WTC11 (cell line): ENCODE results near the gene NFATC3. TPM values are rescaled to one million over a fixed set of nuclear protein-coding genes. Genes with fewer than 3 reads are reported as not detected.

Experiments used
- ATAC-seq: fragments of 200-7000 bp; cut with Tn5 transposase; 2 replicates; pipeline ENCODE4 v1.10.0; 2021; ENCODE audit warnings: mild to moderate bottlenecking, moderate library complexity
- CTCF ChIA-PET: fragments of 300-600 bp; sonication (Branson Sonifier 250); formaldehyde crosslinking; loops from one replicate; lab custom pipeline; 2021; ENCODE audit warnings: antibody characterized with exemption; lab: Charles Lee
- POLR2A ChIA-PET: fragments of 350-600 bp; sonication (Branson Sonifier 250); formaldehyde crosslinking; loops from one replicate; lab custom pipeline; 2021; ENCODE audit warnings: antibody characterized with exemption; lab: Charles Lee
- DNase-seq: peaks from one replicate; pipeline ENCODE4 v3.0.0; 2021; ENCODE audit warnings: low spot score
- H3K27ac Mint-ChIP-seq: 2 replicates; pipeline ENCODE4 v1.8.0; 2021; ENCODE audit warnings: mixed read lengths
- H3K27me3 Mint-ChIP-seq: 2 replicates; pipeline ENCODE4 v1.8.0; 2021; ENCODE audit warnings: low read depth, mild to moderate bottlenecking, moderate library complexity, mixed read lengths
- H3K36me3 Mint-ChIP-seq: 2 replicates; pipeline ENCODE4 v1.8.0; 2021; ENCODE audit warnings: mixed read lengths
- H3K4me1 Mint-ChIP-seq: 2 replicates; pipeline ENCODE4 v1.8.0; 2022; ENCODE audit warnings: mixed read lengths
- H3K4me3 Mint-ChIP-seq: 2 replicates; pipeline ENCODE4 v1.8.0; 2021; ENCODE audit warnings: mild to moderate bottlenecking, moderate library complexity, mixed read lengths
- H3K9me3 Mint-ChIP-seq: 2 replicates; pipeline ENCODE4 v1.8.0; 2021; ENCODE audit warnings: mixed read lengths
- ESRRA ChIP-seq: sonication (generic); formaldehyde crosslinking; IDR thresholded peaks from 2 replicates; pipeline ENCODE4 v1.8.1; 2022; ENCODE audit warnings: mild to moderate bottlenecking, missing genetic modification reagents, borderline replicate concordance
- FOXK1 ChIP-seq: sonication (generic); formaldehyde crosslinking; IDR thresholded peaks from 2 replicates; pipeline ENCODE4 v1.8.0; 2022; ENCODE audit warnings: mild to moderate bottlenecking, moderate library complexity, missing genetic modification reagents
- GABPB1 ChIP-seq: sonication (generic); formaldehyde crosslinking; IDR thresholded peaks from 2 replicates; pipeline ENCODE4 v1.8.1; 2023; ENCODE audit warnings: mild to moderate bottlenecking, missing genetic modification reagents
- JUN ChIP-seq: sonication (generic); formaldehyde crosslinking; IDR thresholded peaks from 2 replicates; pipeline ENCODE4 v1.8.0; 2023; ENCODE audit warnings: mild to moderate bottlenecking, missing genetic modification reagents
- RELA ChIP-seq: sonication (generic); formaldehyde crosslinking; IDR thresholded peaks from 2 replicates; pipeline ENCODE4 v1.8.1; 2022; ENCODE audit warnings: missing genetic modification reagents, mild to moderate bottlenecking, borderline replicate concordance
- TP53 ChIP-seq: sonication (generic); formaldehyde crosslinking; IDR thresholded peaks from 2 replicates; pipeline ENCODE4 v1.8.1; 2023; ENCODE audit warnings: mild to moderate bottlenecking, missing genetic modification reagents
- ZNF138 ChIP-seq: sonication (generic); formaldehyde crosslinking; conservative IDR thresholded peaks from 2 replicates; pipeline ENCODE4 v1.8.1; 2022; ENCODE audit warnings: mild to moderate bottlenecking, moderate library complexity, missing genetic modification reagents
- ZNF219 ChIP-seq: sonication (generic); formaldehyde crosslinking; IDR thresholded peaks from 2 replicates; pipeline ENCODE4 v1.8.0; 2023; ENCODE audit warnings: missing genetic modification reagents, mild to moderate bottlenecking, borderline replicate concordance
- ZNF263 ChIP-seq: sonication (generic); formaldehyde crosslinking; IDR thresholded peaks from 2 replicates; pipeline ENCODE4 v1.8.1; 2022; ENCODE audit warnings: low read depth, mild to moderate bottlenecking, moderate library complexity, missing genetic modification reagents
- ZNF317 ChIP-seq: sonication (generic); formaldehyde crosslinking; IDR thresholded peaks from 2 replicates; pipeline ENCODE4 v1.8.1; 2023; ENCODE audit warnings: low read depth, mild to moderate bottlenecking, moderate library complexity, missing genetic modification reagents, borderline replicate concordance
- ZNF423 ChIP-seq: fragments of 250-450 bp; sonication (Bioruptor Pico); IDR thresholded peaks from 2 replicates; pipeline ENCODE4 v2.1.2; 2022; ENCODE audit warnings: mild to moderate bottlenecking, moderate library complexity
- total RNA-seq: library from RNA; stranded (reverse); gene quantifications from 3 replicates; pipeline ENCODE4 v1.2.3, GENCODE V29; 2021
- TF ChIP-seq, protein P1 (sequence below): sonication (generic); formaldehyde crosslinking; IDR thresholded peaks from 2 replicates; pipeline ENCODE4 v1.8.1; 2023; ENCODE audit warnings: mild to moderate bottlenecking, missing genetic modification reagents, borderline replicate concordance
- TF ChIP-seq, protein P2 (sequence below): sonication (generic); formaldehyde crosslinking; IDR thresholded peaks from 2 replicates; pipeline ENCODE4 v1.8.1; 2023; ENCODE audit warnings: mild to moderate bottlenecking, missing genetic modification reagents, moderate library complexity
- TF ChIP-seq, protein P3 (sequence below): sonication (generic); formaldehyde crosslinking; IDR thresholded peaks from 2 replicates; pipeline ENCODE4 v1.8.1; 2022; ENCODE audit warnings: low read depth, mild to moderate bottlenecking, moderate library complexity, missing genetic modification reagents, borderline replicate concordance
- TF ChIP-seq, protein P4 (sequence below): fragments of 250-450 bp; sonication (Bioruptor Pico); IDR thresholded peaks from 2 replicates; pipeline ENCODE4 v1.8.0; 2021; ENCODE audit warnings: mild to moderate bottlenecking
- TF ChIP-seq, protein P5 (sequence below): sonication (generic); formaldehyde crosslinking; IDR thresholded peaks from 2 replicates; pipeline ENCODE4 v1.8.1; 2023; ENCODE audit warnings: mild to moderate bottlenecking, missing genetic modification reagents, moderate library complexity
- TF ChIP-seq, protein P6 (sequence below): fragments of 200-600 bp; IDR thresholded peaks from 2 replicates; pipeline ENCODE4 v1.8.0; 2022; ENCODE audit warnings: antibody characterized with exemption
- TF ChIP-seq, protein P7 (sequence below): sonication (generic); formaldehyde crosslinking; IDR thresholded peaks from 2 replicates; pipeline ENCODE4 v1.8.0; 2023; ENCODE audit warnings: missing genetic modification reagents
- TF ChIP-seq, protein P8 (sequence below): sonication (generic); formaldehyde crosslinking; IDR thresholded peaks from 2 replicates; pipeline ENCODE4 v1.8.0; 2023; ENCODE audit warnings: mild to moderate bottlenecking, missing genetic modification reagents
- TF ChIP-seq, protein P9 (sequence below): fragments of 250-450 bp; sonication (Bioruptor Pico); conservative IDR thresholded peaks from 2 replicates; pipeline ENCODE4 v1.9.0; 2021; ENCODE audit warnings: mild to moderate bottlenecking

Gene NFATC3
- total RNA-seq, 1 experiment from 2014 or later = 34.6 TPM

DNA sequence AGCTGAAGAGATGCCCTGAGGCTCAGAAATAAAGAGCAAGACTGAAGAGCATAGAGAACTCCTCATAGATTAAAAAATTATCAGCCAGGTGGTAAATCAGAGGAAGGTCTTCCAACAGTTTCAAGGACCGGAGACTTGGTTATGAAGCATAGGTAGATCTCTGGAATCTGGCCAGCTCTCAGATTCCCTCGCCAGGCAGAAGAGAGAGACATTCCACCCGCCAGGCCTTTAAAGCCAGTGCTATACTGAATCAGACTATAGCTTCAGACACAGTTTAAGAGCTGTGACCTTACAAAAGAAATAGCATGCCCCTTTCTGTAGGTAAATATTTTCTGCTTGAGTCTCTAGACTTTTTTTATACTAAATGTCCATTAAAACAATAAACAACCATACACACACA, 70.3 kb downstream of the NFATC3 start:
- Mint-ChIP-seq H3K27ac (no peak overlapping the region), H3K4me1 (no peaks in the 10 kb centered on the region), H3K27me3 (no peaks in the 10 kb centered on the region), H3K4me3 (no peak overlapping the region), H3K36me3 (peaks cover 10% of the 10 kb centered on the region), H3K9me3 (no peaks in the 10 kb centered on the region)
- DNase-seq = no peak
- ChIA-PET POLR2A (no interaction called here), CTCF (interaction anchor here (0.5 kb wide), 1 partner anchor 36 kb away, joined by 4 read pairs; no protein-coding TSS in a partner anchor)
- ATAC-seq = no peak
- TF ChIP-seq, protein P1, sequence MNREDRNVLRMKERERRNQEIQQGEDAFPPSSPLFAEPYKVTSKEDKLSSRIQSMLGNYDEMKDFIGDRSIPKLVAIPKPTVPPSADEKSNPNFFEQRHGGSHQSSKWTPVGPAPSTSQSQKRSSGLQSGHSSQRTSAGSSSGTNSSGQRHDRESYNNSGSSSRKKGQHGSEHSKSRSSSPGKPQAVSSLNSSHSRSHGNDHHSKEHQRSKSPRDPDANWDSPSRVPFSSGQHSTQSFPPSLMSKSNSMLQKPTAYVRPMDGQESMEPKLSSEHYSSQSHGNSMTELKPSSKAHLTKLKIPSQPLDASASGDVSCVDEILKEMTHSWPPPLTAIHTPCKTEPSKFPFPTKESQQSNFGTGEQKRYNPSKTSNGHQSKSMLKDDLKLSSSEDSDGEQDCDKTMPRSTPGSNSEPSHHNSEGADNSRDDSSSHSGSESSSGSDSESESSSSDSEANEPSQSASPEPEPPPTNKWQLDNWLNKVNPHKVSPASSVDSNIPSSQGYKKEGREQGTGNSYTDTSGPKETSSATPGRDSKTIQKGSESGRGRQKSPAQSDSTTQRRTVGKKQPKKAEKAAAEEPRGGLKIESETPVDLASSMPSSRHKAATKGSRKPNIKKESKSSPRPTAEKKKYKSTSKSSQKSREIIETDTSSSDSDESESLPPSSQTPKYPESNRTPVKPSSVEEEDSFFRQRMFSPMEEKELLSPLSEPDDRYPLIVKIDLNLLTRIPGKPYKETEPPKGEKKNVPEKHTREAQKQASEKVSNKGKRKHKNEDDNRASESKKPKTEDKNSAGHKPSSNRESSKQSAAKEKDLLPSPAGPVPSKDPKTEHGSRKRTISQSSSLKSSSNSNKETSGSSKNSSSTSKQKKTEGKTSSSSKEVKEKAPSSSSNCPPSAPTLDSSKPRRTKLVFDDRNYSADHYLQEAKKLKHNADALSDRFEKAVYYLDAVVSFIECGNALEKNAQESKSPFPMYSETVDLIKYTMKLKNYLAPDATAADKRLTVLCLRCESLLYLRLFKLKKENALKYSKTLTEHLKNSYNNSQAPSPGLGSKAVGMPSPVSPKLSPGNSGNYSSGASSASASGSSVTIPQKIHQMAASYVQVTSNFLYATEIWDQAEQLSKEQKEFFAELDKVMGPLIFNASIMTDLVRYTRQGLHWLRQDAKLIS = no peak
- TF ChIP-seq, protein P2, sequence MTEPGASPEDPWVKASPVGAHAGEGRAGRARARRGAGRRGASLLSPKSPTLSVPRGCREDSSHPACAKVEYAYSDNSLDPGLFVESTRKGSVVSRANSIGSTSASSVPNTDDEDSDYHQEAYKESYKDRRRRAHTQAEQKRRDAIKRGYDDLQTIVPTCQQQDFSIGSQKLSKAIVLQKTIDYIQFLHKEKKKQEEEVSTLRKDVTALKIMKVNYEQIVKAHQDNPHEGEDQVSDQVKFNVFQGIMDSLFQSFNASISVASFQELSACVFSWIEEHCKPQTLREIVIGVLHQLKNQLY (CRISPR knock-in tag) = no peak
- TF ChIP-seq ZNF317 (no peak), ZNF138 (no peak), ZNF423 (CRISPR knock-in tag) (no peak)
- TF ChIP-seq, protein P3, sequence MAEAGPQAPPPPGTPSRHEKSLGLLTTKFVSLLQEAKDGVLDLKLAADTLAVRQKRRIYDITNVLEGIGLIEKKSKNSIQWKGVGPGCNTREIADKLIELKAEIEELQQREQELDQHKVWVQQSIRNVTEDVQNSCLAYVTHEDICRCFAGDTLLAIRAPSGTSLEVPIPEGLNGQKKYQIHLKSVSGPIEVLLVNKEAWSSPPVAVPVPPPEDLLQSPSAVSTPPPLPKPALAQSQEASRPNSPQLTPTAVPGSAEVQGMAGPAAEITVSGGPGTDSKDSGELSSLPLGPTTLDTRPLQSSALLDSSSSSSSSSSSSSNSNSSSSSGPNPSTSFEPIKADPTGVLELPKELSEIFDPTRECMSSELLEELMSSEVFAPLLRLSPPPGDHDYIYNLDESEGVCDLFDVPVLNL (CRISPR knock-in tag) = no peak
- TF ChIP-seq, protein P4, sequence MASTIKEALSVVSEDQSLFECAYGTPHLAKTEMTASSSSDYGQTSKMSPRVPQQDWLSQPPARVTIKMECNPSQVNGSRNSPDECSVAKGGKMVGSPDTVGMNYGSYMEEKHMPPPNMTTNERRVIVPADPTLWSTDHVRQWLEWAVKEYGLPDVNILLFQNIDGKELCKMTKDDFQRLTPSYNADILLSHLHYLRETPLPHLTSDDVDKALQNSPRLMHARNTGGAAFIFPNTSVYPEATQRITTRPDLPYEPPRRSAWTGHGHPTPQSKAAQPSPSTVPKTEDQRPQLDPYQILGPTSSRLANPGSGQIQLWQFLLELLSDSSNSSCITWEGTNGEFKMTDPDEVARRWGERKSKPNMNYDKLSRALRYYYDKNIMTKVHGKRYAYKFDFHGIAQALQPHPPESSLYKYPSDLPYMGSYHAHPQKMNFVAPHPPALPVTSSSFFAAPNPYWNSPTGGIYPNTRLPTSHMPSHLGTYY = no peak
- TF ChIP-seq, protein P5, sequence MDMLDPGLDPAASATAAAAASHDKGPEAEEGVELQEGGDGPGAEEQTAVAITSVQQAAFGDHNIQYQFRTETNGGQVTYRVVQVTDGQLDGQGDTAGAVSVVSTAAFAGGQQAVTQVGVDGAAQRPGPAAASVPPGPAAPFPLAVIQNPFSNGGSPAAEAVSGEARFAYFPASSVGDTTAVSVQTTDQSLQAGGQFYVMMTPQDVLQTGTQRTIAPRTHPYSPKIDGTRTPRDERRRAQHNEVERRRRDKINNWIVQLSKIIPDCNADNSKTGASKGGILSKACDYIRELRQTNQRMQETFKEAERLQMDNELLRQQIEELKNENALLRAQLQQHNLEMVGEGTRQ (CRISPR knock-in tag) = no peak

DNA sequence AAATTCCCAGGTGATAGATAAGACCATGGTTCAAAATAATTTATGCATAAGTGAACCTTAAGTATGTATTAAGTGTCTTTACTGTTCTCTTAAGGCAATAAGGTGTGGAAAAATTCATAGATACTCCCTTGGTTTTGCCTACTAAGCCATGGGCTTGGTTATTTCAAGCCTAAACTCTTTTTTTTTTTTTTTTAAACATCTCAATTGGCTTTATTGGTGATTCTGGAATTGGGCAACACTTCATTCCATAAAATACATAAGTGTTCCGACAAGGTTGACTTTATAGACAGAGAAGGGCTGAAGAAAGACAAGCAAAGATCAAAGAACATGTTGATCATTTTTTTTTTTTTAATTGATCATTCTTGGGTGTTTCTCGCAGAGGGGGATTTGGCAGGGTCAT, 77.2 kb downstream of the NFATC3 start:
- POLR2A ChIA-PET = no interaction called here
- no peak overlapping the region for H3K4me3 Mint-ChIP-seq
- TF ChIP-seq ESRRA (CRISPR knock-in tag) = no peak
- TF ChIP-seq, protein P6, sequence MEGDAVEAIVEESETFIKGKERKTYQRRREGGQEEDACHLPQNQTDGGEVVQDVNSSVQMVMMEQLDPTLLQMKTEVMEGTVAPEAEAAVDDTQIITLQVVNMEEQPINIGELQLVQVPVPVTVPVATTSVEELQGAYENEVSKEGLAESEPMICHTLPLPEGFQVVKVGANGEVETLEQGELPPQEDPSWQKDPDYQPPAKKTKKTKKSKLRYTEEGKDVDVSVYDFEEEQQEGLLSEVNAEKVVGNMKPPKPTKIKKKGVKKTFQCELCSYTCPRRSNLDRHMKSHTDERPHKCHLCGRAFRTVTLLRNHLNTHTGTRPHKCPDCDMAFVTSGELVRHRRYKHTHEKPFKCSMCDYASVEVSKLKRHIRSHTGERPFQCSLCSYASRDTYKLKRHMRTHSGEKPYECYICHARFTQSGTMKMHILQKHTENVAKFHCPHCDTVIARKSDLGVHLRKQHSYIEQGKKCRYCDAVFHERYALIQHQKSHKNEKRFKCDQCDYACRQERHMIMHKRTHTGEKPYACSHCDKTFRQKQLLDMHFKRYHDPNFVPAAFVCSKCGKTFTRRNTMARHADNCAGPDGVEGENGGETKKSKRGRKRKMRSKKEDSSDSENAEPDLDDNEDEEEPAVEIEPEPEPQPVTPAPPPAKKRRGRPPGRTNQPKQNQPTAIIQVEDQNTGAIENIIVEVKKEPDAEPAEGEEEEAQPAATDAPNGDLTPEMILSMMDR = no peak
- TF ChIP-seq ZNF263 = no peak
- no peak for TF ChIP-seq ZNF219
- TF ChIP-seq GABPB1 (CRISPR knock-in tag) = no peak
- no peak for TF ChIP-seq TP53
- TF ChIP-seq RELA (CRISPR knock-in tag) = no peak
- TF ChIP-seq, protein P7, sequence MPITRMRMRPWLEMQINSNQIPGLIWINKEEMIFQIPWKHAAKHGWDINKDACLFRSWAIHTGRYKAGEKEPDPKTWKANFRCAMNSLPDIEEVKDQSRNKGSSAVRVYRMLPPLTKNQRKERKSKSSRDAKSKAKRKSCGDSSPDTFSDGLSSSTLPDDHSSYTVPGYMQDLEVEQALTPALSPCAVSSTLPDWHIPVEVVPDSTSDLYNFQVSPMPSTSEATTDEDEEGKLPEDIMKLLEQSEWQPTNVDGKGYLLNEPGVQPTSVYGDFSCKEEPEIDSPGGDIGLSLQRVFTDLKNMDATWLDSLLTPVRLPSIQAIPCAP = no peak
- TF ChIP-seq, protein P8, sequence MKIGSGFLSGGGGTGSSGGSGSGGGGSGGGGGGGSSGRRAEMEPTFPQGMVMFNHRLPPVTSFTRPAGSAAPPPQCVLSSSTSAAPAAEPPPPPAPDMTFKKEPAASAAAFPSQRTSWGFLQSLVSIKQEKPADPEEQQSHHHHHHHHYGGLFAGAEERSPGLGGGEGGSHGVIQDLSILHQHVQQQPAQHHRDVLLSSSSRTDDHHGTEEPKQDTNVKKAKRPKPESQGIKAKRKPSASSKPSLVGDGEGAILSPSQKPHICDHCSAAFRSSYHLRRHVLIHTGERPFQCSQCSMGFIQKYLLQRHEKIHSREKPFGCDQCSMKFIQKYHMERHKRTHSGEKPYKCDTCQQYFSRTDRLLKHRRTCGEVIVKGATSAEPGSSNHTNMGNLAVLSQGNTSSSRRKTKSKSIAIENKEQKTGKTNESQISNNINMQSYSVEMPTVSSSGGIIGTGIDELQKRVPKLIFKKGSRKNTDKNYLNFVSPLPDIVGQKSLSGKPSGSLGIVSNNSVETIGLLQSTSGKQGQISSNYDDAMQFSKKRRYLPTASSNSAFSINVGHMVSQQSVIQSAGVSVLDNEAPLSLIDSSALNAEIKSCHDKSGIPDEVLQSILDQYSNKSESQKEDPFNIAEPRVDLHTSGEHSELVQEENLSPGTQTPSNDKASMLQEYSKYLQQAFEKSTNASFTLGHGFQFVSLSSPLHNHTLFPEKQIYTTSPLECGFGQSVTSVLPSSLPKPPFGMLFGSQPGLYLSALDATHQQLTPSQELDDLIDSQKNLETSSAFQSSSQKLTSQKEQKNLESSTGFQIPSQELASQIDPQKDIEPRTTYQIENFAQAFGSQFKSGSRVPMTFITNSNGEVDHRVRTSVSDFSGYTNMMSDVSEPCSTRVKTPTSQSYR (CRISPR knock-in tag) = no peak
- no peak for TF ChIP-seq FOXK1 (CRISPR knock-in tag)
- TF ChIP-seq, protein P9, sequence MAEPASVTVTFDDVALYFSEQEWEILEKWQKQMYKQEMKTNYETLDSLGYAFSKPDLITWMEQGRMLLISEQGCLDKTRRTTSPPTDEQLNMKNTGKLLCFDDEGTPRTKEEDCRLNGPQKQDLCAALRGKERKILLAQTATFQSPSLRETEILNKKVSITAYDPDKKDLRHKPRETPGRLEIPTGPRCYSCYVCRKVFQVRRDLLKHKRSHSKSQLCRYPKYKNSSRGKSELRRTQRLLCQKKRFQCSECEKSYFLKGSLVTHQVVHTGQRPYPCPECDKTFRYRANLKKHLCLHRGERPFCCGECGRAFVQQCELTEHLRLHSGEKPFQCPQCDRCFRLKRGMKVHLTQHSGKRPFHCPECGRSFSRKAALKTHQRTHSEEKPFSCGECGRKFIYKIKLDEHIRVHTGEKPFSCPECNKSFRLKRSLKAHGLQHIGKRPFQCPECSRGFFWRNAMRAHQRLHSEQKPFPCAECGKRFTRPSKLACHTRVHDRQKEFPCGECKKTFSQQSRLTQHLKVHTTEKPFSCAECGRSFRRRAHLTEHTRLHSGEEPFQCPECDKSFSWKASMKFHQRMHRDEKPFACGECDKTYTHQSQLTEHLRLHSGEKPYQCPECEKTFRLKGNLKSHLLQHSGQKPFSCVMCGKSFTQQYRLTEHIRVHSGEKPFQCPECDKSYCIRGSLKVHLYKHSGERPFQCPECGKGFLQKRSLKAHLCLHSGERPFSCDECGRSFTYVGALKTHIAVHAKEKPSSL (CRISPR knock-in tag) = no peak
- TF ChIP-seq JUN (CRISPR knock-in tag) = no peak

More for the DNA sequence above, 77.2 kb downstream of the NFATC3 start:
- no peaks in the 10 kb centered on the region for H3K27me3 Mint-ChIP-seq
- H3K27ac Mint-ChIP-seq = no peak overlapping the region
- no peaks in the 10 kb centered on the region for H3K4me1 Mint-ChIP-seq
- H3K9me3 Mint-ChIP-seq = peaks cover 10% of the 10 kb centered on the region
- peaks cover 48% of the 10 kb centered on the region for H3K36me3 Mint-ChIP-seq
- DNase-seq = no peak
- CTCF ChIA-PET = no interaction called here
- ATAC-seq = no peak
